Fibroblast of pulmonary artery (primary cell): Measurements from ENCODE around the gene CLIC1.
A peak's percentile ranks its signal among the peaks of the same experiment; 100 is the strongest.

Experiments used
- DNase-seq: peaks from one replicate; pipeline ENCODE4 v3.0.0-alpha.2; 2010; ENCODE audit warnings: low read depth
- H3K4me3 ChIP-seq: replicated peaks from 2 replicates; pipeline ENCODE4 v1.5.1; 2011; ENCODE audit warnings: low read depth, mild to moderate bottlenecking, control low read depth, low read length, moderate library complexity
- CTCF ChIP-seq: IDR thresholded peaks from 2 replicates; pipeline ENCODE4 v1.5.1; 2011; ENCODE audit warnings: mild to moderate bottlenecking, control low read depth, low read length, inconsistent platforms; ENCODE audit errors: missing control alignments

The CLIC1 gene

DNA sequence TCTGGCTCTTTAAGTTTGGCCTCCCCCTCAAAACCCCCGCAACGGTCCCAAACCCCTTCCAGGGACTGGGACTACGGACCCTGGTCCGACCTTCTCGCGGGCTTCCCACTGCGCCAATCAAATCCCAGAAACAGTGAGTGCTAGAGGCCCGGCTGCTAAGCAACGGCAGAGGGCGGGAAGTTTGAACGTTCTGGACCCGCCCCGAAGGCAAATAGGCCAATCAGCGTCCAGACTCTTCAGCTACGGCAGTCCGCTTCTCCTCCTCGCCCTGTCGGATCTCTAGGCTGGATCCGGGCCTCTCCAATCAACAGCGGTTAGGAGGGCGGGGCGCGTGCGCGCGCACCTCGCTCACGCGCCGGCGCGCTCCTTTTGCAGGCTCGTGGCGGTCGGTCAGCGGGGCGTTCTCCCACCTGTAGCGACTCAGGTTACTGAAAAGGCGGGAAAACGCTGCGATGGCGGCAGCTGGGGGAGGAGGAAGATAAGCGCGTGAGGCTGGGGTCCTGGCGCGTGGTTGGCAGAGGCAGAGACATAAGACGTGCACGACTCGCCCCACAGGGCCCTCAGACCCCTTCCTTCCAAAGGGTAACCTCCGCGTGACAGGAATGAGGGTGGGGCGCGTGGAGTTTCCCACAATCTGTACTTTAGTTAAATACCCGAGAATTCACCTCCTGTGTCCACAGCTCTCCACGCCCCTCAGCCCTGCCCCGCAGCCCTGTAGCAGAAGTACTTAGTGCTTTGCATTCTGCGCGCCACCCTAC, 3.5 kb upstream of the CLIC1 start, which contains the start of gene MSH5:
TSS of gene MSH5 (plus strand) at position 367 of the 758 bp plus-strand sequence. CDS start 462 bp downstream, outside the sequence.
- TF ChIP-seq CTCF = no peak
- DNase-seq = peak; percentile 99
- H3K4me3 ChIP-seq = peak within 1 kb of the TSS; percentile 87

- peak; percentile 86 for DNase-seq
- peak; percentile 29 for TF ChIP-seq CTCF
- peak overlapping the region; percentile 23 for H3K4me3 ChIP-seq
Observed at GRCh38 chr6:31737991-31738979, 2.0 kb upstream of the CLIC1 start.

DNA sequence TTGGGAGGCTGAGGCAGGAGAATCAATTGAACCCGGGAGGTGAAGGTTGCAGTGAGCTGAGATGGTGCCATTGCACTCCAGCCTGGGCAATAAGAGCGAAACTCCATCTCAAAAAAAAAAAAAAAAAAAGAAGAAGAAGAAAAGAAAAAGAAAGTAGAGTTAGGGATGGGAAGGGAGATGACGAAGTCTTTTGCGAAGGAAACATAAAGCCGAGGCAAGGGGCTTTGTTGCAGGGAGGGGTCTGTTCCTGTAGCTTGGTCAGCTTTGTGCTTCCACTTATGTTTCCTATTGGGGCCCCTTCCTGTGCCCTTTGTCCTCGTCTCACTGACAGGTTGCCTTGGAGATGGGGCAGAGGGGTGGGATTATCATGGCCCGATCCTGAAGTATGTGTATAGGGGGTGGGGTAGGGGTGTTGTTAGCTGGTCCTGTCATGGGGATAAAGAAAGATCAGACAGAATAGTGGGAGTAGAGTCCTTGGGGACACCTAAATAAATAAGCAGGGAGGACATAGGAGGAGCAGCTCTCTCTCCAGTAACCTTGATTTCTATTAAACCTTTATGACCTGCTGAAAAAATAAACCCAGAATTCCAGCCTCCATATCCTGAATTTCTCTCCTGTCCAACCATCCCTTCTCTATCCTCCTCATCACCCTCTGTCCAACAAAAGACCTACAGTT, 1.1 kb upstream of the CLIC1 start:
- TF ChIP-seq CTCF = no peak
- peak; percentile 23 for DNase-seq
- no peak overlapping the region for H3K4me3 ChIP-seq

DNA sequence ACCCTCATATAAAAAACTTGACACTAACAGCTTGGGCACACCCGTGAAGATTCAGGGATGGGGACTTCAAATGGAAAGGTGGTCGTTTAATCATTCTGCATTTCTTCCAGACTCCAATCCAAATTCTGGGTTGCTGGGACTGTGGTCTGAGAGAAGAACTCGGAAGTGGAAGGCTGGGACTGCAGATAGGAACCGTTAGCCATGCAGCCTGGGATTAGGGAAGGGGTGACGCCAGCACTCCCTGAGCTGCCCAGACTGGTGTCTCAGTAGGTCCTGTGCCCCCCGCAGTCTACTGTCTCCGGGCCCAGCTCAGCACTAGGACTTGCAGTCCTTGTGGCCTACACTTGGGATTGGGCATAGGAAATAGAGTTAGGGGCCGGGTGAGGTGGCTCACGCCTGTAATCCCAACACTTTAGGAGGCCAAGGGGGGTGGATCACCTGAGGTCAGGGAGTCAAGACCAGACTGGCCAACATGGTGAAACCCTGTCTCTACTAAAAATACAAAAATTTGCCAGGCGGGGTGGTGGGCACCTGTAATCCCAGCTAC, 511 bp upstream of the CLIC1 start:
- DNase-seq = no peak

GRCh38 chr6:31734821-31735406, 1.4 kb downstream of the CLIC1 start:
- peak; percentile 65 for DNase-seq
- TF ChIP-seq CTCF = no peak
- H3K4me3 ChIP-seq = peak overlapping the region; percentile 83

More for the DNA sequence above, 511 bp upstream of the CLIC1 start:
- no peak for TF ChIP-seq CTCF
- peak overlapping the region; percentile 83 for H3K4me3 ChIP-seq

DNA sequence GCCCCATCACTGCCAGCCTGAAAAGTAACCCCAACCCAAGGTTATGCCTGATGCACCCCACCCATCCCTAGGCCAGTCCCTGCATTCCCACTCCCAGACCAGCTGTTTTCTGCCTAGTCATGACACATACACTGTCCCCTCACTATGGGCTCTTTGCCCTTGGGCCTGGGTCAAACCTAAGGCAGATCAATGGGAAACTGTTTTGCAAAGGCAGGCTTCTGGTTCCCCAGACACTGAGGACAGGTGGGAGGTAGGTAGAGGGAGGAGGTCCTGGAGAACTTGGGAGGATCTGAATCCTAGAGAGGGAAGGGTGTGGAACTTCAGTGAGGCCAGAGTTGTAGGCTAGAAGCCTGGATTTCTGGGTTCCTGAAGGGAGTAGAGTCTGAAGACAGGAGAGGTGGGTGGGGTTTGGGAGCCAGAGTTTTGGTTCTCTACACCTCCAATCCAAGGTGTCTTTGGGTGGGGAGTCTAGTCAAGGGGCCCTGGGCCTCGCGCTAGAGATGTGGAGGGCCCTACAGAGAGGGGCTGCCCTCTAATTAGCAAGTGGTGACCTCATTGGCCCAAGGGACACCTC, 2.0 kb downstream of the CLIC1 start:
- DNase-seq = no peak
- peak overlapping the region; percentile 83 for H3K4me3 ChIP-seq
- no peak for TF ChIP-seq CTCF
